Kidney capillary endothelial cell (primary cell): ENCODE results near the gene CCDC40.
"Not testable (repeated sequence)": the region's sequence is repeated elsewhere in the genome, so short reads cannot be mapped to it uniquely, and the experiment has no call there.

ENCODE experiments used
- DNase-seq: peaks from one replicate; pipeline ENCODE4 v3.0.0-alpha.2; 2018; ENCODE audit warnings: low spot score

Gene CCDC40

GRCh38 chr17:80081596-80081995, 45.2 kb downstream of the CCDC40 start:
- no peak for DNase-seq

- DNase-seq: peak; percentile 52
These were observed 46.1 kb downstream of the CCDC40 start for GRCh38 chr17:80082403-80083135.

GRCh38 chr17:80083136-80083661, 46.8 kb downstream of the CCDC40 start:
- DNase-seq: no peak

- no peak for DNase-seq
These were observed 48.3 kb downstream of the CCDC40 start for GRCh38 chr17:80084773-80085172.

GRCh38 chr17:80086081-80086480, 49.6 kb downstream of the CCDC40 start:
- DNase-seq: no peak

- DNase-seq: no peak
These were observed 50.2 kb downstream of the CCDC40 start for GRCh38 chr17:80086616-80087015.

- no peak for DNase-seq
These were observed 51.2 kb downstream of the CCDC40 start for GRCh38 chr17:80087346-80088265.

GRCh38 chr17:80089762-80090161, 53.3 kb downstream of the CCDC40 start:
- DNase-seq: no peak

GRCh38 chr17:80090164-80090563, 53.7 kb downstream of the CCDC40 start:
- DNase-seq: not testable (repeated sequence)

- DNase-seq: no peak
These were observed 54.9 kb downstream of the CCDC40 start for GRCh38 chr17:80091376-80091775.

GRCh38 chr17:80092959-80093358, 56.5 kb downstream of the CCDC40 start:
- DNase-seq: no peak

GRCh38 chr17:80095038-80095843, 58.8 kb downstream of the CCDC40 start:
- DNase-seq: no peak

GRCh38 chr17:80095844-80096475, 59.5 kb downstream of the CCDC40 start:
- DNase-seq: no peak

- DNase-seq: no peak
These were observed 60.1 kb downstream of the CCDC40 start for GRCh38 chr17:80096561-80097021.

- DNase-seq: no peak
These were observed 60.7 kb downstream of the CCDC40 start for GRCh38 chr17:80097127-80097621.

- no peak for DNase-seq
These were observed 61.6 kb downstream of the CCDC40 start for GRCh38 chr17:80097844-80098691.

- DNase-seq: no peak
These were observed 63.0 kb downstream of the CCDC40 start for GRCh38 chr17:80099291-80100034.

GRCh38 chr17:80100035-80100323, 63.5 kb downstream of the CCDC40 start:
- DNase-seq: no peak

- DNase-seq: peak; percentile 85
These were observed 64.8 kb downstream of the CCDC40 start, which contains the start of gene GAA for GRCh38 chr17:80101011-80101945. GAA (plus strand) TSS chr17:80101581; CDS start chr17:80104587, 3,006 bp downstream.
